OCI-LY1 (cell line): ENCODE data around the gene TCF4.

ENCODE experiments used
- CTCF ChIP-seq: fragments of 200-600 bp; sonication (generic), shearing (Covaris generic); IDR thresholded peaks from 2 replicates; pipeline ENCODE4 v1.5.1; 2017; ENCODE audit warnings: mild to moderate bottlenecking, antibody characterized with exemption, low read length, moderate library complexity, mixed read lengths
- EZH2 ChIP-seq: fragments of 200-600 bp; sonication (generic), shearing (Covaris generic); IDR thresholded peaks from 2 replicates; pipeline ENCODE4 v1.8.0; 2017; ENCODE audit warnings: borderline replicate concordance, mixed run types, mild to moderate bottlenecking, antibody characterized with exemption, low read length, moderate library complexity, mixed read lengths

GRCh38 chr18:55442561-55442960, 145.4 kb downstream of the TCF4 start:
- TF ChIP-seq CTCF (no peak), EZH2 (no peak)
